Stimulated activated CD4-positive, alpha-beta T cell treated with anti-CD3 and anti-CD28 coated beads, Interleukin-1b, Interleukin-23, amount 100 ng/mL, for 4 hours (primary cell): ENCODE measurements around the gene ACTA2.
A peak's percentile ranks its signal among the peaks of the same experiment; 100 is the strongest.

Experiments used
- DNase-seq, 2 donors: peaks; one replicate each; pipeline ENCODE4 v3.0.0-alpha.2; 2020; ENCODE audit warnings: low read depth in 2 of 2

Gene ACTA2

DNA sequence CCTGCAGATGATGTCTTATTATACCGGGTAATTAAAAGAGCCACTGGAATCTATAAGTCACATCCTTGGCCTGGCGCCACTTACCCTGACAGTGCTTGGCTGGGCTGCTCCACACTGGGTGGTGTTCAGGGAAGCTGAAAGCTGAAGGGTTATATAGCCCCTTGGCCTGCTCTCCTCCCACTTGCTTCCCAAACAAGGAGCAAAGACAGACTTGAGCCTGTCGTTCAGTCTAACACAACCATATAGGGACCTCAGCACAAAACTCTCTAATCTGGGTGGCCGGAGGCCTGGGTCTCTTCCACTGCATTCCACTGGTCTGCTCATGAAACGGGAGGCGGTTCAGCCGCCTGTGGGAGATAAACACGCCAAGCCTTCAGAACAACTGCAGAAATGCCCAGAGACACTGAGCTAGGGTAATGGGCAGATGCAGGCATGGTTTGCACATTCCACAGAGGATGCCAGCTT is at the start of gene ACTA2:
Gene ACTA2, minus strand, starts transcription at position 127 of the 465 bp plus-strand sequence. CDS start 3,843 bp downstream, outside the sequence.
- DNase-seq, result no peak

DNA sequence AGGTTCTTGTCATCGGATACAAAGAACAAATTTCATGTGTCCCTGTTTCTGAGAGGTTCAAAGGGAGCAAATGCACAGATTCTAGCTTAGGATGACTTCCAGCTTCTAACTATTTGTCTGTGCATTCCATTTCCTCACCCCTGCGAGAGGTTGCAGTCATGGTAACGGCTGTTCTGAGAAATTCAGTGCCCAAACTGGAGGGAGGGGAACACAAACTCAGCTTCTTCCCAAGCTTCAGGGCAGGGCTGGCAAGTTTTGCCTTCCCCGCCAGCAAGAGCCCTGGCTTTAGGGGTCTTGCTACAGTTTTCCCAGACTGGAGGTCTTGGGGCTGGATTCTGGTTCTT is 49.1 kb upstream of the ACTA2 start:
- no peak for DNase-seq

DNA sequence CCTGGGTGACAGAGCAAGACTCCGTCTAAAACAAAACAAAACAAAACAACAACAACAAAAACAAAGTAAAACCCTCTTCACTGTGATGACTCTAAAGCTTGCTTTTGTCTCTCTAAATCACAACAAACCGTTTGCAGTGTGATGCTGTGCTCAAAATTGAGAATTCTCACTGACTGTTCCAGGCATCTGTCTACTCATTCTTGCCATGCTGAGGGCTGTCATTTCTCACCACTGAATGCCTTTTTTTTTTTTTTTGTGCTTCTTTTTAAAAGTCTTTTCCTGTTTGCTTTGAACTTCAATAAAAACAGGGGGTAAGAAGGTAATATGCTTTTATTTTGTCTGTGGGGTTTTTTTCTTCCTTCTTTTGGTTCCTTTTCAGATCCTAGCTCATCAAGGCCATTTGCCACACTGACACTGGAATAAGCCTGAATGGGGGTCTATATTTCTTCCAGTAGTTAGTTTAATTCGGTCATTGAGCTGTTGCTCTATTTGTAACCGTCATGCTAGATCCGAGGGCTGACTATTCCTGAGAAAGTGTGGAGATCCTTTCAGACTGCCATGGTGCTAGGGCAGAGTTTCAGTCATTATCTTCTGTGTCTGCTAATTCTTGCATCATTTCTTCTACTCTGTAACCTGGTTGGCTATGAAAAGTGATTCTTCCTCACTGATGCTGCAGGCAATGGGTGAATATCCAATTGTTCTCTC is 48.6 kb upstream of the ACTA2 start:
- no peak for DNase-seq

DNA sequence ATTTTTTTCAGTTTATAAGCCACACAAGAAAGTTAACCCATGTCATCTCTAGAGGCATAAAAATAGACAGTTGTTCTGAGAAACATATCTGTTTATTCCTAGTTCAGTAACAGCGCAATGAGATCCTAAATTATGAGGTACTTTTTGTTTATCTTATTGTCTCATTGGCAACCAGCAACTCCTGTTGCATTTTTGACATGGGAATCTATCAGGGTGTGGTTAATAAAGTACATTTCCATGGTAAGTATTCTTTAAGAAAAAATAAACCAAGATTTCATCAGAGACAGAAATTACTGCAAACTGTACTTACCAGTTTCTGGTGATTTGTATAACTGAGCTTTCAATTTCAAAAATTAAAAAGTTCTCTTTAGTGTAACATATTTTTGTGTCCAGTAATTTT is 47.1 kb upstream of the ACTA2 start:
- no peak for DNase-seq

DNA sequence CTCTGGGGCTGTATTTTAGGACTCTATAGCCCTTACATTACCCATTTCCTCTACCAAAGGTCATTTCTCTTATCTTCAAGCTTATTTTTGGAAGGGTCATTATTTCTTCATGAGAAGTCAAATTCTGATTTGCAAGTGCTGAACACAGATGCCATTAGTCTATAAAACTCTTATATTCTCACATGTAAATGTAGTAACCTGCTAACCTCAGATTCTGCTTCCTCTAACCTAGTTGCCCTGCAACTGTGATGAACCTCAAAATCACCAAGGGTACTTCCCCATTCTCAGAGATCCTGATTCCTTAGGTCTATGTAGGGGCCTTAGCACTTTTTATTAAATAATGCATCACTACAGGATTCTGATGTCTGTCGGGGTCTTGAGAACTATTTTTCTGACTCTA is 44.4 kb upstream of the ACTA2 start:
- DNase-seq, result no peak

DNA sequence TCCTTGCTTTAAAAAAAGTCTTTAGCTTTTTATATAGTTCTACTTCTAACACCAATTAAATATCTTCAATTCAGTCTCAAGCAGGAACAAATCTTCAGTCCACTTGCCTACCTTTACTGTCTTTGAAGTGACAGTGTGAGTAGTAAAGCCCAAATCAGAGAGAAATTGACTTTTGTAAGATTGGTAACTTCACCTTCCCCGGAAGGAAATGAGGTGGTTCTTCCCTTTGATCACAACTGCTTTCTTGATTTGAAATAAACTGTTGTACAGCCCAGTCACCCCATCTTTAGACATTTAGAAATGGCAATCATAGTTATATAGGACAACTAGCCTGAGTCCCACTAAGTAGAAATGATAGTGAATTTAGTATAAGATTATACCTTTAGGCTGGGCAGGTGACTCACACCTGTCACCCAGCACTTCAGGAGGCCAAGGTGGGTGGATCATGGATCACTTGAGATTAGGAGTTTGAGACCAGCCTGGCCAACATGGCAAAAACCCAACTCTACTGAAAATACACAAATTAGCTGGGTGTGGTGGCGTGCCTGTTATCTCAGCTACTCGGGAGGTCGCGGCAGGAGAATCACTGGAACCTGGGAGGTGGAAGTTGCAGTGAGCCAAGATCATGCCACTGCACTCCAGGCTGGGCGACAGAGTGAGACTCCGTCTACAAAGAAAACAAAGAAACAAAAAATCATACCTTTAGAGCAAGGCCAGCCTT is 42.7 kb upstream of the ACTA2 start:
- no peak for DNase-seq

DNA sequence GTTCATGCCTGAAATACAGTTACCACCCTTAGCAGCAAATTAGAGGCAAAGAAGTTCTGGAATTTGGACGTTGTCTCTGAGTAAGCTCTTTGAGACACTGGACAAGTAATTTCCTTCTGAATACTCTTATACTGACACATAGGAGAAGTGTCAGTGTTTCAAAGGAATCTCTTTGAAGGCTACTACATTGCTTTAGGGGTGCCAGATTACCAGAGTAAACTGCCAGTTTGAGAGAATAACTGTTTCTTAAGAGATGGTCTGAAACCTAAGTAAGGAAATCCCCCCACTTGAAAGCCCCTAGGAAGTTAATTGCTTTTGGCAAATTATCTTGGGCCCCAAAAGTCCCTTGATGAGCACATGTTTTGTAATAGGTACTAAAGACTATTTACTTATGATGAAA is 41.4 kb upstream of the ACTA2 start:
- DNase-seq, result no peak

DNA sequence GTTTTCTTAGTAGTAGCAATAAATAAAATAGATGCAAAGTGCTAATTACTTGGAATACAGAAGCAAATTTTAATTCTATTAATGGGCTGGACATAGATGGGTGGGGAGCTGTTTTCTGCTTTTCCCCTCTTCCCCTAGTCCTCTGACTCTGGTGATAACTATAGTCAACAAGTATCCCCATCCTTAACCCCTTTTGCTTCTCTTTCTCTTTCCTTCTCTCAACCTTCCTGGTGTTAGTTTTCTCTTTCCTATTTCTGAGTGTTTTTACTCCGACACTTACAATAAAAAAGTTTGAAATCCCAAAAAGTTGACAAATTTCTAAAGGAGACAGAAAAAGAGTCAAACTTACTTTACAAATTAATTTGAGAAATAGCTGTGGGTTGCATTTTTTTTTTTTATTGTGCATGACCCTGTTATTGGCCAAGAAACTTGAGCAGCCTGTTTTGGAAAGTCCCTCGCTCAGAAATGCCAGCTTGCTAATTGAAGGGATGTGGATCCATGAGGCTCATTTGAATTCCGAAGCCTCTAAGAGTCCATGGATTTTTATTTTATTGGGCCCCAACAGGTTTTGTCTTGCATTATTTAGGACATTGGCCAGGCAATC is 40.5 kb upstream of the ACTA2 start:
- no peak for DNase-seq

DNA sequence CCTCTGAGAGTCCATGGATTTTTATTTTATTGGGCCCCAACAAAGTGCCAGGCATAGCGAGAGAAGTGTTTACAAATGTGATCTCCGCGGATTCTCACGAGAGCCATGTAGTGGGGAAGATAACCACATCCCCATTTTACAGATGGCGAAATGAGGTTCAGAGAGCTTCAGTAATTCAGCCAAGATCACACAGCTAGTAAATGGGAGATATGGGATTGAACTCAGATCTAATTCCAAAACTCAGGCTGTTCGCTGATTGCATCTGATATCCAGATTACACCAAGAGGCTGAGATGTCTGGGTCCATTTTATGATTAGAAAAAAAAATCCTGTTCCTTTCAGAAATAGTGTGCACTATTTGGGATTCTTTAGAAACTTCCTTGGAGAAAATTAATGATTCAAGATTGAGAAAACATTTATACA is 39.3 kb upstream of the ACTA2 start:
- no peak for DNase-seq

DNA sequence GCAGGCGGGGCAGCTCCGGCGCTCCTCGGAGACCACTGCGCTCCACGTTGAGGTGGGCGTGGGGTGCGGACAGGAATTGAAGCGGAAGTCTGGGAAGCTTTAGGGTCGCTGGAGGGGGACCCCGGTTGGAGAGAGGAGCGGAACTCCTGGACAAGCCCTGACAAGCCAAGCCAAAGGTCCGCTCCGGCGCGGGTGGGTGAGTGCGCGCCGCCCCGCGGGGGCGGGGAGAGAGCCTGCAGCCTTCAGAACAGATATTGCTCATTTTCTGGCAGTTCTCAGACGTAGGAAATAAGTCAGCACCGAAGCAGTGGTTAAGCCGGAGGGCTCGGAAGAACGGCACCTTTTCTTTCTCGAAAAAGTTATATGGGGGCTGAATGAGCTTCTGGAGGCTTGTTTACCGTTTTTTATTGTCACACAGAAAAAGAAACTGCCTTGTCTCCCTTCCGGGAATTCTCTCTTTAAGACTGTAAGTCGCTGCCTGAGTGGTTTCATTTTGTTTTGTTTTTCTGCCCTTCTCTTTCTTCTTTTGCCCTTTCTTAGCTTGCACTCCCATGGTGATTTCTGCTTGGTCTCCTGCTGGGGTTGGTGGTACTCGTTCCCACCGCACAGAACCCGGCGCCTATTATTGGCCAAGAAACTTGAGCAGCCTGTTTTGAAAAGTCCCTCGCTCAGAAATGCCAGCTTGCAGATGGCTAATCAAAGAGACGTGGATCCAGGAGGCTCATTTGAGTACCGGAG is 38.8 kb upstream of the ACTA2 start:
- peak; percentile 58 to 65 for DNase-seq

DNA sequence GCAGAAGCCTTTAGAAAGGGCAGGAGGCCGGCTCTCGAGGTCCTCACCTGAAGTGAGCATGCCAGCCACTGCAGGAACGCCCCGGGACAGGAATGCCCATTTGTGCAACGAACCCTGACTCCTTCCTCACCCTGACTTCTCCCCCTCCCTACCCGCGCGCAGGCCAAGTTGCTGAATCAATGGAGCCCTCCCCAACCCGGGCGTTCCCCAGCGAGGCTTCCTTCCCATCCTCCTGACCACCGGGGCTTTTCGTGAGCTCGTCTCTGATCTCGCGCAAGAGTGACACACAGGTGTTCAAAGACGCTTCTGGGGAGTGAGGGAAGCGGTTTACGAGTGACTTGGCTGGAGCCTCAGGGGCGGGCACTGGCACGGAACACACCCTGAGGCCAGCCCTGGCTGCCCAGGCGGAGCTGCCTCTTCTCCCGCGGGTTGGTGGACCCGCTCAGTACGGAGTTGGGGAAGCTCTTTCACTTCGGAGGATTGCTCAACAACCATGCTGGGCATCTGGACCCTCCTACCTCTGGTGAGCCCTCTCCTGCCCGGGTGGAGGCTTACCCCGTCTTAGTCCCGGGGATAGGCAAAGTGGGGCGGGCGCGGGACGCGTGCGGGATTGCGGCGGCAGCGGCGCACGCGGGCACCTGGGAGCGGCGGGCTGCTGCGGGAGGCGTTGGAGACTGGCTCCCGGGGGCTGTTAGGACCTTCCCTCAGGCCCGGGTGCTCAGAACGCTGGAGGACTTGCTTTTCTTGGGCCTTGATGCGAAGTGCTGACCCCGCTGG is 38.0 kb upstream of the ACTA2 start, which contains the start of gene FAS:
Gene FAS, plus strand, starts transcription at position 415 of the 777 bp plus-strand sequence. Its CDS starts 79 bp downstream, at position 494.
- DNase-seq, result peak; percentile 63 to 69

DNA sequence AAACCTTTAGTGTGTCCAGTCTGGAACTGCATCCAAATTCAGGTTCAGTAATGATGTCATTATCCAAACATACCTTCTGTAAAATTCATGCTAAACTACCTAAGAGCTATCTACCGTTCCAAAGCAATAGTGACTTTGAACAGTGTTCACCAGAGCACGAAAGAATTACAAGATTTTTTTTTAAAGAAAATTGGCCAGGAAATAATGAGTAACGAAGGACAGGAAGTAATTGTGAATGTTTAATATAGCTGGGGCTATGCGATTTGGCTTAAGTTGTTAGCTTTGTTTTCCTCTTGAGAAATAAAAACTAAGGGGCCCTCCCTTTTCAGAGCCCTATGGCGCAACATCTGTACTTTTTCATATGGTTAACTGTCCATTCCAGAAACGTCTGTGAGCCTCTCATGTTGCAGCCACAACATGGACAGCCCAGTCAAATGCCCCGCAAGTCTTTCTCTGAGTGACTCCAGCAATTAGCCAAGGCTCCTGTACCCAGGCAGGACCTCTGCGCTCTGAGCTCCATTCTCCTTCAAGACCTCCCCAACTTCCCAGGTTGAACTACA is 37.3 kb upstream of the ACTA2 start:
- DNase-seq, result no peak

DNA sequence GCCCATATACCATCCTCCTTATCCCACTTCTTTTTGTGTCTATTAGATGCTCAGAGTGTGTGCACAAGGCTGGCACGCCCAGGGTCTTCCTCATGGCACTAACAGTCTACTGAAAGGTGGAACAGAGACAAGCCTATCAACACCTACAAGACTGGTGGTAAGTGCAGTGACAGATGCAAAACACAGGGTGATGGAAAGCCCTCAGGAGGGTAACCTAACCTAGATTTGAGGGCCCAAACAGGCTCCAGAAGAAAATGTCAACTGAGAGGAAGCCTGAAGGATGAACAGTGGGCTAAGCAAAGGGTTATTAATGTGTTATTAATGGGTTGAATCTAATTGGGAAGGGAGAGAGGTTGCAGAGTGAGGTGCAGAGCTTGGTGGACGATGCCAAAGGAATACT is 36.9 kb upstream of the ACTA2 start:
- DNase-seq, result no peak

DNA sequence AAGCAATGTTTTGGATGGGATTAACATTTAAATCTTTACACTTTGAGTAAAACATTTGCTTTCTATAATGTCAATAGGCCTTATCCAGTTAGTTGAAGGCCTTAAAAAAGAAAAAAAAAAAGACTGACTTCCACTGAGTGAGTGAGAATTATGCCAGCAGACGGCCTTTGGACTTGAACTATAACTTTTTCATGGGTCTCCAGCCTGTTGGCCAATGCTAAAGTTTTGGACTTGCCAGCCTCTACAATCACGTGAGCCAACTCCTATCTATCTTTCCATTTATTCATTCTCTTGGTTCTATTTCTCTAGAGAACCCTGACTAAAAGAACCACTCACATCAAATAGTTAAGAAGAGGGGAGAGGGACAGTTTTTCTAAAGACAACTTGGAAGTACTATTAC is 35.3 kb upstream of the ACTA2 start:
- no peak for DNase-seq

DNA sequence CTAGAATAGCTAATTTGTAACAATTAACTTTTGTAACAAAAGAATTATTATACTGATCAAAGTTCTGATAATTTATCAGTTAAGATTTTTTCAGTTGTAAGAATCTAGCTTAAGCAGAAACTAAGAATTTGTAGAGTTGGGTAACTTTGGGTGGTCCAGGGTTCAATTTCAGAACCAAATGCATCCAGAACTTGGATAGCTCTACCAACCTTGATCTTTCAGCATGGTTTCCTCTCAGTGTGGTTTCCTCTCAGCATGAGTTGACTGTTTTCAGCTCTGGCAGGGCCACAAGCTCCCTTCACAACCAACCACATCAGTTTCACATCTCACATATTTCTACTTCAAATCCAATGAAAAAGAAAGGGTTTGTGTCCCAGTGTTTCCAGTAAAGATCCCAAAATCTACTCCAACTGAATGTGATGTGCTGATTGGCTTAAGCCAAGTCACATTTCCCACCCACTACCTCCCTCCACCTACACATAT is 34.7 kb upstream of the ACTA2 start:
- no peak for DNase-seq

DNA sequence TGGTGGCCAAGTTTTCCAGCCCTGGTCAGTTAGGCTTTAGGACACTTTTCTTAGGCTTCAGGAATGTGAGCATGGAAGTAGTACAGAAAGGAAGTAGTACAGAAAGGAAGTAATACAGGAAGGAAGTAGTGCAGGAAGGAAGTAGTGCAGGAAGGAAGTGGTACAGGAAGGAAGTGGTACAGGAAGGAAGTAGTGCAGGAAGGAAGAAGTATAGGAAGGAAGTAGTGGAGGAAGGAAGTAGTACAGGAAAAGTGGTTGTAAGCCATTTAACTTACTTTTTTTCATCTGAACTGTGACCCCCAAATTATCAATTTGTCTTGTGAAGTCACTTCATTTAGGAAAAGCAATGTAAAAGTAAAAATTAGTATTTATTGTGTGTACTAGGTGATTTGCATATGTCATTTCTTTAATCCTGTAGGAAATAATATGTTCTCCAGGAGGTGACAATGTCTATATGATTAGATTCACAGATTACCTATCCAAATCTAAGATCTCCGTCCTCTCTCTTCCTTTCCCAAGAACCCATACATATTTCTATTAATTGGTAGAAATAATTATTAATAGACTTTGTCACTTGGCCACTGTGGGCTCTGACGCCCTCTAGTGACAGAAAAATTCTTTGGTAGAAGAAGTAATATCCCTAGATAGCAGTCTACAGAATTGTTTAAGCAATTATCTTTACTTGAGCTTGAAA is 34.1 kb upstream of the ACTA2 start:
- DNase-seq, result no peak

DNA sequence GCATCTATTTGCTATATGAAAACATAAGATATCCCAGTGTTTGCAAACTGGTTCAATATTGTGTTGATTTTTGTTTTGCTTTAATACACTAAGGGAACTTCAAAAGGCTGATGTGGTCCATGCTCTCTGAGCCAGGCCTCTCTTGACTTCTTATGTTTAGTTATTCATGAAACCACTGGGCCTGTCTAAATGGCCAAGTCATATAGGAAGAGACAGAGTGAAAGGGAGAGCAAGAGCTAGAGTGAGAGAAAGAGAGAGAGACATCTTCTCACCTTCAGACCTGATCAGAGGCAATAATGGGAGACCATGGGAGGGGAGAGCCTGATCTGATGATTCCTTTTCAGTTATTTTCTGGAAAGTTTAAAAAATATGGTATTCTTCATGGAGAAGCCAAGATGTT is 32.0 kb upstream of the ACTA2 start:
- DNase-seq, result no peak

DNA sequence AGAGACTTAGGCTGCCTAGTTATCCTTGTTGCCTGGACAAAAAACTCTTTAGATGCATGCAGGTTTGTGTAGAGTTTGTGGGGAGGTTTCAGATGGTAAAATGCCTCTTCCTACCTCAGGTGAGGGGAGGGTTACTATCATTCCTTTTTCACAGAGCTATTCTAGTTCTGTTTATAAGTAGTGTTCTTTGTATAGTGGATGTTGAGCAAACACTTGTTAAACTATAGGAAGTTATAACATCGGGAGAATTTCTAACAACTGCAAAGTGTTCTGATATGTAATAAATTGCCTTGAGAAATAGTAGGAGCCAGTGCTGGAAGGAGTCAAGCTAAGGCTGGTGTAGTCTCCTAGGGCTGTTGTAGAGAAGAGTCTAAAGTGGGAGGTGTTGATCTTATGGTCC is 31.4 kb upstream of the ACTA2 start:
- DNase-seq, result no peak

DNA sequence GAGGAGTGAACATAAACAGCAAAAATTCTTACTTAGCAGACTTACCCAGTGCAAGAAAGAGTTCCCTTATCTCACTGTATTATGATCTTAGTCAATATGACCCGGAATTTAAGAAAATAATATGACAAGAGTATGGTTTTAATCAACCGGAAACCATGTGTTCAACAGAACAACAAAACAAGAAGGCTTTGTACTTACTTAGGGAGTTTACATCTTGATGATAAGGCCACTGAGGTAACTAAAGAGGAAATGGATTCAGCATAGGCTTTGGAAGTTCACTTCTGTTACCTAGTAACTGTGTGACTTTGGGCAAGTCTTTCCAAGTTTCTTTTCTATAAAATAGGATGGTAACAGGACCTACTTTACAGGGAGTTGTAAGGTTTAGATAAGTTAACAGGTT is 30.6 kb upstream of the ACTA2 start:
- no peak for DNase-seq

DNA sequence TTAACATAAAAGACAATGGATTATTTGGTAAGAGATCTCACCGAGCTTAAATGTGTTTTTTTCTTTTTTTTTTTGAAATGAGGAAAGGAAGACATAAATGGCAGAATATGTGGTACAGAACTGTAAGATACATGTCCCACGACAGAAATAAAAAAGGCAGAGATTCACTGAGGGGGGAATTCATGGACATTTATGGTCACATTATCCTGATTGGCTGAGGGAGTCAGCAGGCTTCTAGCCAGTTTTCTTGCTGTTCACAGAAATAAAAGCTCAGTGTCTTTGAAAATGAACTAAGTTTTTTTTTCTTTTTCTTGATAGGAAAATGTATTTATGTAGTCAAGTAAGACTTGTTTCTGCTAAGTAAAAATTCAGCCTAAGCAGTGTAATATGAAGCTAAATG is 29.8 kb upstream of the ACTA2 start:
- no peak for DNase-seq
